ENCODE data around the gene PMEPA1. TPM values are rescaled to one million over a fixed set of nuclear protein-coding genes. Genes with fewer than 3 reads are reported as not detected.

The PMEPA1 gene
- total RNA-seq, 1 donor = 23.5 TPM

- TF ChIP-seq, protein P1, sequence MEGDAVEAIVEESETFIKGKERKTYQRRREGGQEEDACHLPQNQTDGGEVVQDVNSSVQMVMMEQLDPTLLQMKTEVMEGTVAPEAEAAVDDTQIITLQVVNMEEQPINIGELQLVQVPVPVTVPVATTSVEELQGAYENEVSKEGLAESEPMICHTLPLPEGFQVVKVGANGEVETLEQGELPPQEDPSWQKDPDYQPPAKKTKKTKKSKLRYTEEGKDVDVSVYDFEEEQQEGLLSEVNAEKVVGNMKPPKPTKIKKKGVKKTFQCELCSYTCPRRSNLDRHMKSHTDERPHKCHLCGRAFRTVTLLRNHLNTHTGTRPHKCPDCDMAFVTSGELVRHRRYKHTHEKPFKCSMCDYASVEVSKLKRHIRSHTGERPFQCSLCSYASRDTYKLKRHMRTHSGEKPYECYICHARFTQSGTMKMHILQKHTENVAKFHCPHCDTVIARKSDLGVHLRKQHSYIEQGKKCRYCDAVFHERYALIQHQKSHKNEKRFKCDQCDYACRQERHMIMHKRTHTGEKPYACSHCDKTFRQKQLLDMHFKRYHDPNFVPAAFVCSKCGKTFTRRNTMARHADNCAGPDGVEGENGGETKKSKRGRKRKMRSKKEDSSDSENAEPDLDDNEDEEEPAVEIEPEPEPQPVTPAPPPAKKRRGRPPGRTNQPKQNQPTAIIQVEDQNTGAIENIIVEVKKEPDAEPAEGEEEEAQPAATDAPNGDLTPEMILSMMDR (IDR thresholded peaks at IDR 0.05; ENCODE audit: extremely low read depth, low read depth, low read length) = no peak
- Histone ChIP-seq H2AFZ (ENCODE audit: low read length) (no peak overlapping the region), H3K4me2 (ENCODE audit: insufficient read depth, low read length) (no peak overlapping the region), H3K27me3 (ENCODE audit: insufficient read depth, low read length) (peaks cover 5% of the 10 kb centered on the region), H3K4me1 (ENCODE audit: insufficient read depth, low read length) (peaks cover 8% of the 10 kb centered on the region), H3K4me3 (ENCODE audit: insufficient read depth, low read length) (no peak overlapping the region), H3K27ac (ENCODE audit: low read depth, low read length) (no peak overlapping the region), H3K36me3 (ENCODE audit: insufficient read depth, low read length) (no peaks in the 10 kb centered on the region), H3K79me2 (ENCODE audit: insufficient read depth, low read length) (no peaks in the 10 kb centered on the region), H4K20me1 (ENCODE audit: insufficient read depth, low read length) (no peaks in the 10 kb centered on the region), H3K9me3 (ENCODE audit: low read depth, low read length) (peaks cover 2% of the 10 kb centered on the region)
- no peak for DNase-seq (ENCODE audit: insufficient read length, low spot score, missing footprints)
Measured at GRCh38 chr20:57749869-57750268, 40.1 kb upstream of the PMEPA1 start.

DNA sequence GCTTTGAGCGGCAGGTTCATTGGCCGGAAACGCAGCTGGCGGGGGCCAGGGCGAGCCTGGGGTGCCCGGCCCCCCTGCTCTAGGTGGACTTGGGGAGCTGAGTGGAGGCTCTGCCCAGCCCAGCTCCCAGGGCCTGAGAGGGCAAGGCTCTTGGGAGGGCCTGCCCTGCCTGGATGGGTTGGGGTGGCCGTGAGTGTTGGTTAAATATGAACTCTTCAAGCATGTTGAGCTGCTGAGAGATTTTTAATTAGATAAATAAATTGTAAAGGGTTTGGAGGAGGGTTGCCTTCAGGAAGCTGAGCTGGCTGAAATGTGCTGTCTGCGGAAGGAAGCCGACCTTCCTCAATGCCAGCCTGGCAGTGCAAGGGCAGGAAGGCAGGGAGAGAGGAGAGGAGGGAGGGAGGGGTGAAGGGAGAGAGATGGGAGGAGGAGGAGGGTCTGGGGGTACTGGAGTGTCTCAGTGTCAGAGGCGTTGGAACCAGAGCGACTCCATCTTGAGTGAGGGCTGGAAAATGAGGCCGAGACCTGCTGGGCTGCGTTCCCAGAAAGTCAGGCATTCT, 39.4 kb upstream of the PMEPA1 start:
- peak overlapping the region; percentile 82 for H3K4me2 ChIP-seq (ENCODE audit: insufficient read depth, low read length)
- H3K27me3 ChIP-seq (ENCODE audit: insufficient read depth, low read length) = peaks cover 5% of the 10 kb centered on the region
- peaks cover 8% of the 10 kb centered on the region for H3K4me1 ChIP-seq (ENCODE audit: insufficient read depth, low read length)
- H2AFZ ChIP-seq (ENCODE audit: low read length) = peak overlapping the region; percentile 66
- peak overlapping the region; percentile 69 for H3K4me3 ChIP-seq (ENCODE audit: insufficient read depth, low read length)
- H3K79me2 ChIP-seq (ENCODE audit: insufficient read depth, low read length) = no peaks in the 10 kb centered on the region
- H3K9me3 ChIP-seq (ENCODE audit: low read depth, low read length) = peaks cover 2% of the 10 kb centered on the region
- no peaks in the 10 kb centered on the region for H3K36me3 ChIP-seq (ENCODE audit: insufficient read depth, low read length)
- DNase-seq (ENCODE audit: insufficient read length, low spot score, missing footprints) = no peak
- TF ChIP-seq, protein P1 (IDR thresholded peaks at IDR 0.05; ENCODE audit: extremely low read depth, low read depth, low read length) = no peak
- H4K20me1 ChIP-seq (ENCODE audit: insufficient read depth, low read length) = no peaks in the 10 kb centered on the region
- H3K27ac ChIP-seq (ENCODE audit: low read depth, low read length) = no peak overlapping the region

GRCh38 chr20:57748601-57749130, 38.9 kb upstream of the PMEPA1 start:
- Histone ChIP-seq H3K9me3 (ENCODE audit: low read depth, low read length) (peaks cover 2% of the 10 kb centered on the region), H3K79me2 (ENCODE audit: insufficient read depth, low read length) (no peaks in the 10 kb centered on the region), H4K20me1 (ENCODE audit: insufficient read depth, low read length) (no peaks in the 10 kb centered on the region), H3K4me3 (ENCODE audit: insufficient read depth, low read length) (peak overlapping the region; percentile 69), H3K27me3 (ENCODE audit: insufficient read depth, low read length) (peaks cover 5% of the 10 kb centered on the region), H2AFZ (ENCODE audit: low read length) (peak overlapping the region; percentile 66), H3K27ac (ENCODE audit: low read depth, low read length) (no peak overlapping the region), H3K36me3 (ENCODE audit: insufficient read depth, low read length) (no peaks in the 10 kb centered on the region), H3K4me1 (ENCODE audit: insufficient read depth, low read length) (peaks cover 8% of the 10 kb centered on the region), H3K4me2 (ENCODE audit: insufficient read depth, low read length) (peak overlapping the region; percentile 82)
- peak; percentile 96 for DNase-seq (ENCODE audit: insufficient read length, low spot score, missing footprints)
- TF ChIP-seq, protein P1 (IDR thresholded peaks at IDR 0.05; ENCODE audit: extremely low read depth, low read depth, low read length) = no peak

DNA sequence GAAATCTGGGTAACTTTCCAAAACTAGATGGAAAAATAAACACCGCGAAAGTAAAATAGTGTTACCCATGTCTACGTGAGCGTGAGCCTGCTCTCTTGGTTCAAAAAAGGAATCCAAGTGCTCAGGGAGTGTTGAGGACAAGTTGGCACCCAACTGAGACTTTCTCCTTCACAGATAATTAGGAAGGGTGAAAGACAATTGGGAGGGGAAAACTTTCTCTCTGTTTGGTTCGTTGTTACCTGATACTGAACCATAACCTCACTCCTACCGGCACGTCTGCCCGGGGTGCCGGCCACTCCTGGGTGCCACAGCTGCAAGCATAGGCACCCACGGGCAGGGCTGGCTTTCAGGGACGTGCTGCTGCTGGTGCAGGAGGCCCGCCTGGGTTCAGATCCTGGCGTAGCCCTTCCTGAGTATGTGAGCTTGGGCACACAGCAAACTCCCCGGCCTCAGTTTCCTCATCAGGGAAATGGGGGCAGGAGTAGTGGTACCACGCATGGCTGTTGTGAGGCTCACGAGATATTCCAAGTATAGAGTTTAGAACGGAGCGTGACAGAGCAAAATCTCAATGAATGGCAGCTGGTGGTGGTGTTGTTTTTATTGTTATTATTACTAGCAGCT, 38.2 kb upstream of the PMEPA1 start:
- no peaks in the 10 kb centered on the region for H3K79me2 ChIP-seq (ENCODE audit: insufficient read depth, low read length)
- H3K4me1 ChIP-seq (ENCODE audit: insufficient read depth, low read length) = peaks cover 8% of the 10 kb centered on the region
- peak overlapping the region; percentile 82 for H3K4me2 ChIP-seq (ENCODE audit: insufficient read depth, low read length)
- no peak overlapping the region for H3K27ac ChIP-seq (ENCODE audit: low read depth, low read length)
- peaks cover 2% of the 10 kb centered on the region for H3K9me3 ChIP-seq (ENCODE audit: low read depth, low read length)
- H4K20me1 ChIP-seq (ENCODE audit: insufficient read depth, low read length) = no peaks in the 10 kb centered on the region
- DNase-seq (ENCODE audit: insufficient read length, low spot score, missing footprints) = no peak
- H3K36me3 ChIP-seq (ENCODE audit: insufficient read depth, low read length) = no peaks in the 10 kb centered on the region
- peak overlapping the region; percentile 69 for H3K4me3 ChIP-seq (ENCODE audit: insufficient read depth, low read length)
- H3K27me3 ChIP-seq (ENCODE audit: insufficient read depth, low read length) = peaks cover 5% of the 10 kb centered on the region
- TF ChIP-seq, protein P1 (IDR thresholded peaks at IDR 0.05; ENCODE audit: extremely low read depth, low read depth, low read length) = no peak
- H2AFZ ChIP-seq (ENCODE audit: low read length) = no peak overlapping the region
